GM23248 (cell line): ENCODE measurements around the gene AKAP9. TPM values are rescaled to one million over a fixed set of nuclear protein-coding genes. Genes with fewer than 3 reads are reported as not detected.
"Not testable (repeated sequence)": the region's sequence is repeated elsewhere in the genome, so short reads cannot be mapped to it uniquely, and the experiment has no call there.

Experiments
- DNase-seq: peaks from one replicate; pipeline ENCODE4 v3.0.0-alpha.2; 2015
- H2AFZ ChIP-seq: fragments of 200-600 bp; sonication (generic); 2 replicates; pipeline ENCODE4 v1.6.1; 2016; ENCODE audit warnings: antibody characterized with exemption
- H3F3A ChIP-seq: fragments of 200-600 bp; sonication (generic); 2 replicates; pipeline ENCODE4 v1.6.1; 2016; ENCODE audit warnings: mild to moderate bottlenecking, antibody characterized with exemption, mixed run types; ENCODE audit not compliant: insufficient read depth
- H3K27ac ChIP-seq: fragments of 200-600 bp; sonication (generic); 2 replicates; pipeline ENCODE4 v1.5.1; 2016; ENCODE audit warnings: mild to moderate bottlenecking
- H3K27me3 ChIP-seq: fragments of 200-600 bp; sonication (generic); replicated peaks from 2 replicates; pipeline ENCODE4 v1.6.1; 2016; ENCODE audit warnings: mild to moderate bottlenecking; ENCODE audit not compliant: insufficient read depth
- H3K36me3 ChIP-seq: fragments of 200-600 bp; sonication (generic); 2 replicates; pipeline ENCODE4 v1.6.1; 2016; ENCODE audit warnings: low read depth, mild to moderate bottlenecking
- H3K4me1 ChIP-seq: fragments of 200-600 bp; sonication (generic); 2 replicates; pipeline ENCODE4 v1.6.1; 2016; ENCODE audit warnings: mild to moderate bottlenecking; ENCODE audit not compliant: insufficient read depth
- H3K4me2 ChIP-seq: fragments of 200-600 bp; sonication (generic); one replicate; pipeline ENCODE4 v1.6.1; 2016; ENCODE audit warnings: mild to moderate bottlenecking; ENCODE audit not compliant: unreplicated experiment
- H3K4me3 ChIP-seq: fragments of 200-600 bp; sonication (generic); 2 replicates; pipeline ENCODE4 v1.5.1; 2016; ENCODE audit warnings: mild to moderate bottlenecking
- H3K79me2 ChIP-seq: fragments of 200-600 bp; sonication (generic); 2 replicates; pipeline ENCODE4 v1.6.1; 2016; ENCODE audit warnings: mild to moderate bottlenecking; ENCODE audit not compliant: insufficient read depth
- H3K9ac ChIP-seq: fragments of 200-600 bp; sonication (generic); 2 replicates; pipeline ENCODE4 v1.6.1; 2016; ENCODE audit warnings: mild to moderate bottlenecking
- H3K9me2 ChIP-seq: fragments of 200-600 bp; sonication (generic); 2 replicates; pipeline ENCODE4 v1.6.1; 2016; ENCODE audit warnings: mixed run types, mild to moderate bottlenecking, moderate library complexity; ENCODE audit not compliant: insufficient read depth
- H3K9me3 ChIP-seq: fragments of 200-600 bp; sonication (generic); one replicate; pipeline ENCODE4 v1.6.1; 2017; ENCODE audit warnings: low read depth
- H4K20me1 ChIP-seq: fragments of 200-600 bp; sonication (generic); 2 replicates; pipeline ENCODE4 v1.6.0; 2016; ENCODE audit not compliant: insufficient read depth
- EZH2 ChIP-seq: fragments of 200-600 bp; sonication (generic); IDR thresholded peaks from 2 replicates; pipeline ENCODE4 v1.6.1; 2018; ENCODE audit warnings: antibody characterized with exemption, mild to moderate bottlenecking; ENCODE audit not compliant: insufficient read depth, poor library complexity, severe bottlenecking
- EZH2phosphoT487 ChIP-seq: fragments of 200-600 bp; sonication (generic); IDR thresholded peaks from 2 replicates; pipeline ENCODE4 v1.6.1; 2018; ENCODE audit warnings: antibody characterized with exemption, moderate library complexity, mild to moderate bottlenecking, low read depth; ENCODE audit not compliant: insufficient read depth
- WGBS, 2 experiments: methylation state at CpG; one replicate each; pipeline ENCODE4 v1.1.6; 2015 to 2017; ENCODE audit warnings: low lambda C conversion rate in 2 of 2, low coverage in 1 of 2; ENCODE audit errors: missing lambda C conversion rate in 2 of 2; 5-methylcytosine and 5-hydroxymethylcytosine counted together
- in situ Hi-C: fragments of 300-500 bp; cut with MboI; formaldehyde crosslinking; loops from 2 replicates; pipeline ENCODE4 v1.15.0; 2020
- polyA plus RNA-seq: library from polyadenylated mRNA; unstranded; fragments of >200 nt; fragmentation: Nextera tagmentation; extraction: Ambion mirVana; gene quantifications from 2 replicates; pipeline ENCODE4 v1.2.1, GENCODE V29; 2016
- total RNA-seq: library from RNA; depleted of rRNA; stranded (reverse); fragments of >200 nt; shearing (Covaris generic); gene quantifications from 2 replicates; pipeline ENCODE4 v1.2.3, GENCODE V29; 2014; rRNA removed

The AKAP9 gene
- total RNA-seq: 24.1 and 24.7 TPM in 2 replicates
- 31.3 and 38.8 TPM in 2 replicates for polyA plus RNA-seq

DNA sequence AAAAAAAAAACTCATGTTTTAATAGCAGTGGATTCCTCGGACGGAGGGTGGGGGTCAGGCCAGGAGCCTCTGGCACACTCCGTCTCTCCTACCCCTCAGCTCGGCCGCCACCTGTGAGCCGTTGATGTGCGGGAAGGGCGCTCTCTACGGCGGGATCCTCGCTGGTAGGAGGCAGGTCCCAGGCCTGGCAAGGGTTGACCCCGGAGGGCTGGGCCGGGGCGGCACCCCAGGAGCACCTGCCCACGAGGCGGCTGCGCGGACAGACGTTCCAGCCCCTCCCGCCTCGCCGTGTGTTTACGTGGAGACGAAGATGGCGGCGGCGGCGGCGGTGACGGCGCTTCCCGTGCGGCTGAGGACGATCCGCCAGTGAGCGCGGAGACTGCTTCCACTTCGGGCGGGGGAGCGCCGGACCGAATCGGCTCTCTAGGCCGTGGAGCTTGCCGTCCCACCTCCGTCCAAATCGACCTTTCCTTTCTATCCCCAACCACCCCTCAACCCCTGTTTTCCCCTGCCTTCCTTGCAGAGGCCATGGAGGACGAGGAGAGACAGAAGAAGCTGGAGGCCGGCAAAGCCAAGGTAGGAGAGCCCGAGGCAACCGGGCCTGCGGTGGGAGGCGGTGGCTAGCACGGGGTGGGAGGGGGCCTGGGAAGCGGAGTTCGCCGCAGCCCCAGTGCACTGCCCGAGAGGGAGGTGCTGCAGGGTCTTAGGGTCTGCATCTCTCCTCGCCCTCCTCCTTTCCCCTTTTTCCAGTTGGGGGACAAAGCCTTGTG, at the start of gene AKAP9:
AKAP9 (plus strand) TSS at position 291 of the 770 bp plus-strand sequence; CDS start at position 529, 238 bp downstream.
- Histone ChIP-seq H3K4me2 (peak within 1 kb of the TSS; percentile 93), H3K27me3 (no peaks in the 10 kb centered on the region), H4K20me1 (0 out of 2 replicates have a peak, but pooled peaks cover 5% of the 10 kb centered on the region), H3K36me3 (no peaks in the 10 kb centered on the region), H3K9me2 (no peaks in the 10 kb centered on the region), H2AFZ (peak within 1 kb of the TSS; percentile 86), H3F3A (peaks cover 4% of the 10 kb centered on the region; the same call in 1 of the 2 replicates), H3K4me1 (peaks cover 19% of the 10 kb centered on the region; the same call in 1 of the 2 replicates), H3K9me3 (no peaks in the 10 kb centered on the region), H3K9ac (peak within 1 kb of the TSS; percentile 95), H3K79me2 (peaks cover 57% of the 10 kb centered on the region), H3K4me3 (peak within 1 kb of the TSS; percentile 91), H3K27ac (peak within 1 kb of the TSS; percentile 90)
- peak; percentile 93 for DNase-seq
- in situ Hi-C loops: no loop called here
- WGBS, 2 experiments: 1% methylated on average over 46 to 50 of the region's 59 CpGs
- TF ChIP-seq EZH2phosphoT487 (no peak), EZH2 (no peak)

DNA sequence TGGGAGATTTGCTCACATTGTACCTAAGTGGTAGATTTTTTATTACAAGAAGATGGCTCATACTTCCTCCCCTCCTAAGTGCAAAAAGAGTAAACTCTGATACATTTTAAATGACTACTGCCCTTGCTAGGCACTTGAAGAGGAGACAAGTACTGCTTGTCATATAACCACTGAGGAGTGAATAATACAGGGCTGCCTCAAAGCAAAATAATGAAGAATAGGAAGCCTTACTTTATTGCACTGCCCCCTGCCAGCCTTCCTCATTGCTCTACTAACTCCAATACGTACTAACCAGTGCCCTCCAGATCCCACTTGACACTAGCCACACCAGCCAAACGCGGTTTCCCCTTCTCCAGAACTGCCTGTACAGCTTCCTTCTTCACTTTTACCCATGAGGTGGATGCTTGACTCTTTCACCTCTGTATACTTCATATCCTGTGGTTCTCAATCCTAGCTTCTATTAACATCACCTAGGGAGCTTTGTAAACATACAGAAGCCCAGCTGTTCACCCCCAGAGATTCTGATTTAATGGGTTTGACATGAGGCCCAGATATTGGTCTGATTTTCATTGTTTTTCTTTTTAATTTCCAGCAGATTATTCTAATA, 48.5 kb upstream of the AKAP9 start:
- no peaks in the 10 kb centered on the region for H4K20me1 ChIP-seq
- no peak for DNase-seq
- TF ChIP-seq EZH2 (no peak), EZH2phosphoT487 (no peak)
- H3K27ac ChIP-seq: no peak overlapping the region
- H3K79me2 ChIP-seq: no peaks in the 10 kb centered on the region
- H3K4me2 ChIP-seq: no peak overlapping the region
- 38 to 44% methylated on average over 3 of the region's 3 CpGs for WGBS, 2 experiments
- in situ Hi-C loops: no loop called here
- no peaks in the 10 kb centered on the region for H3K27me3 ChIP-seq
- no peak overlapping the region for H3K9ac ChIP-seq
- H3K4me3 ChIP-seq: no peak overlapping the region
- peaks cover 10% of the 10 kb centered on the region; the same call in 1 of the 2 replicates for H3K4me1 ChIP-seq
- H3K36me3 ChIP-seq: no peaks in the 10 kb centered on the region
- no peaks in the 10 kb centered on the region for H3K9me3 ChIP-seq
- peaks cover 12% of the 10 kb centered on the region for H3F3A ChIP-seq
- H3K9me2 ChIP-seq: no peaks in the 10 kb centered on the region
- H2AFZ ChIP-seq: peak overlapping the region; percentile 73

DNA sequence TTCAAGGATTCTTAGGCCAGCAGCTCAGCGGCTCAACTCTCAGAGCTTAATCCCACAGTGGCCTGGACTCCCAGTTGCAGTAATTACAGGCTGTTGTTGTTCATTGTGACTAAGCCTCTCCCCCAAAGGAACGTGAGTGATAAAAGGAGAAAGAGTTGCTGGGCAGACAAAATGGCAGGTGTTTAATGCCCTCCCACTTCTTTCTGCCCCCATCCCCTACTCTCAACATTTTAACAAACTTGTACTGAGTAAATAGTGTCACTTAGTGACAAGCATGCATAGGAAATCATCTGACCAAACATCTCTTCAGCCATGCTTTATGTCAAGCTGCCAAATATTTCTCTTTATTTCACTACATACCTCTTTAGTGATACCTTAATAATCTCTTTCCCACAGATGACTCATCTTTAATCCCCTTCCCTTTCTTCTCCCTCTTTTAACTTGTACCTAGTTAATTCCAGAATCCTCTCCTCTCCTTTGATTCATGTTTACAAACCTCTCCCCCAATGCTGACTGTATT, 47.8 kb upstream of the AKAP9 start:
- Histone ChIP-seq H3K9ac (no peak overlapping the region), H2AFZ (peak overlapping the region; percentile 73), H3K4me2 (no peak overlapping the region), H3K79me2 (no peaks in the 10 kb centered on the region), H4K20me1 (no peaks in the 10 kb centered on the region), H3F3A (peaks cover 12% of the 10 kb centered on the region), H3K9me2 (no peaks in the 10 kb centered on the region), H3K27me3 (no peaks in the 10 kb centered on the region), H3K4me1 (peaks cover 10% of the 10 kb centered on the region; the same call in 1 of the 2 replicates), H3K36me3 (no peaks in the 10 kb centered on the region), H3K4me3 (no peak overlapping the region), H3K9me3 (no peaks in the 10 kb centered on the region), H3K27ac (no peak overlapping the region)
- 24 to 28% methylated on average over 2 of the region's 2 CpGs for WGBS, 2 experiments
- DNase-seq: peak; percentile 54
- no peak for TF ChIP-seq EZH2phosphoT487
- TF ChIP-seq EZH2: no peak
- in situ Hi-C loops: no loop called here

DNA sequence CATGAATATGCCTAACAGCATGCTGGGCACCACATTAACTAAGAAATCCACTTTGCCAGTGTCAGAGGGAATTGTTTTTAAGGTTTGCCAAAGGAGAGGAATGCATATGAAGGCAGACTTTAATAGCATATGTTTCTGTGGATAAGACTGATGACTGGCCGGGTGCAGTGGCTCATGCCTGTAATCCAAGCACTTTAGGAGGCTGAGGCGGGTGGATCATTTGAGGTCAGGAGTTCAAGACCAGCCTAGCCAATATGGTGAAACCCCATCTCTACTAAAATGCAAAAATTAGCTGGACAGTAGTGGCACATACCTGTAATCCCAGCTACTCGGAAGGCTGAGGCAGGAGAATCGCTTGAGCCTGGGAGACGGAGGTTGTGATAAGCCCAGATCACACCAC, 47.0 kb upstream of the AKAP9 start:
- H3K27me3 ChIP-seq, H3K36me3 ChIP-seq, H2AFZ ChIP-seq, H3K79me2 ChIP-seq, H3K9me3 ChIP-seq, H3K9me2 ChIP-seq, H3K27ac ChIP-seq, H3K4me2 ChIP-seq, H4K20me1 ChIP-seq, H3K4me1 ChIP-seq, in situ Hi-C loops, H3K9ac ChIP-seq, H3K4me3 ChIP-seq, DNase-seq: not testable (repeated sequence)
- 91 to 97% methylated on average over 5 of the region's 5 CpGs for WGBS, 2 experiments
- peaks cover 12% of the 10 kb centered on the region for H3F3A ChIP-seq
